Liver (tissue), 3 donors: ENCODE data around the gene AKAP12.

Source experiments
- CTCF ChIP-seq: fragments of 150-350 bp; IDR thresholded peaks from 2 replicates; pipeline ENCODE4 v1.5.1; 2017; ENCODE audit warnings: improper control_type of control experiment, low read depth, low read length; ENCODE audit not compliant: missing input control
- EGR1 ChIP-seq, 2 donors: IDR thresholded peaks; 2 replicates each; pipeline ENCODE4 v1.6.1; 2016 to 2018; ENCODE audit warnings: antibody characterized with exemption in 2 of 2, low read depth in 2 of 2
- FOXA1 ChIP-seq: IDR thresholded peaks from 2 replicates; pipeline ENCODE4 v1.6.1; 2016; ENCODE audit warnings: antibody characterized with exemption
- GABPA ChIP-seq, 2 donors: IDR thresholded peaks in 1 of 2; conservative IDR thresholded peaks in 1 of 2; 2 replicates each; pipeline ENCODE4 v1.6.1; 2016; ENCODE audit warnings: antibody characterized with exemption in 2 of 2, mild to moderate bottlenecking in 1 of 2, moderate library complexity in 1 of 2
- JUND ChIP-seq, 2 donors: IDR thresholded peaks; 2 replicates each; pipeline ENCODE4 v1.6.1; 2016; ENCODE audit warnings: antibody characterized with exemption in 2 of 2
- REST ChIP-seq: IDR thresholded peaks from 2 replicates; pipeline ENCODE4 v1.6.1; 2016; ENCODE audit warnings: antibody characterized with exemption, mild to moderate bottlenecking
- RXRA ChIP-seq, 2 donors: IDR thresholded peaks; 2 replicates each; pipeline ENCODE4 v1.6.1; 2017 to 2018; ENCODE audit warnings: antibody characterized with exemption in 2 of 2, mild to moderate bottlenecking in 1 of 2
- SP1 ChIP-seq: IDR thresholded peaks from 2 replicates; pipeline ENCODE4 v1.6.1; 2018; ENCODE audit warnings: antibody characterized with exemption, mild to moderate bottlenecking
- TAF1 ChIP-seq: conservative IDR thresholded peaks from 2 replicates; pipeline ENCODE4 v1.6.1; 2016; ENCODE audit warnings: antibody characterized with exemption, mild to moderate bottlenecking
- donor health status: healthy.
- donor health status: healthy.

DNA sequence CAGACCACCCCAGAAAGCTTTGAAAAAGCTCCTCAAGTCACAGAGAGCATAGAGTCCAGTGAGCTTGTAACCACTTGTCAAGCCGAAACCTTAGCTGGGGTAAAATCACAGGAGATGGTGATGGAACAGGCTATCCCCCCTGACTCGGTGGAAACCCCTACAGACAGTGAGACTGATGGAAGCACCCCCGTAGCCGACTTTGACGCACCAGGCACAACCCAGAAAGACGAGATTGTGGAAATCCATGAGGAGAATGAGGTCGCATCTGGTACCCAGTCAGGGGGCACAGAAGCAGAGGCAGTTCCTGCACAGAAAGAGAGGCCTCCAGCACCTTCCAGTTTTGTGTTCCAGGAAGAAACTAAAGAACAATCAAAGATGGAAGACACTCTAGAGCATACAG lies 112.0 kb downstream of the AKAP12 start:
- TF ChIP-seq FOXA1 = no peak
- no peak for TF ChIP-seq CTCF
- no peak for TF ChIP-seq JUND (IDR thresholded peaks at IDR 0.05)
- no peak for TF ChIP-seq SP1
- no peak for TF ChIP-seq EGR1 (IDR thresholded peaks at IDR 0.05; ENCODE audit: low read depth in 2 of 2)
- no peak for TF ChIP-seq RXRA (IDR thresholded peaks at IDR 0.05)
- TF ChIP-seq GABPA (IDR thresholded peaks at IDR 0.05 in 1 of 2, conservative IDR thresholded peaks at IDR 0.05 in 1 of 2) = no peak
- TF ChIP-seq TAF1 = no peak
- no peak for TF ChIP-seq REST
